HL-60/S4 (cell line): Measurements from ENCODE around the gene ZNF654.

Experiments used
- in situ Hi-C: fragments of 300-500 bp; cut with MboI; formaldehyde crosslinking; loops from 2 replicates; pipeline ENCODE4 v1.14.3; 2022; ENCODE audit warnings: low sequenced_read_pairs

Gene ZNF654

GRCh38 chr3:88191872-88192409 lies 132.9 kb downstream of the ZNF654 start:
- in situ Hi-C loops, result no loop called here

GRCh38 chr3:88192631-88193030 lies 133.6 kb downstream of the ZNF654 start:
- in situ Hi-C loops, result no loop called here
